Measurements from ENCODE around the gene TOP2B. TPM values are rescaled to one million over a fixed set of nuclear protein-coding genes. Genes with fewer than 3 reads are reported as not detected.

TOP2B gene
- total RNA-seq, 1 donor from 2014 or later, result 195 TPM

DNA sequence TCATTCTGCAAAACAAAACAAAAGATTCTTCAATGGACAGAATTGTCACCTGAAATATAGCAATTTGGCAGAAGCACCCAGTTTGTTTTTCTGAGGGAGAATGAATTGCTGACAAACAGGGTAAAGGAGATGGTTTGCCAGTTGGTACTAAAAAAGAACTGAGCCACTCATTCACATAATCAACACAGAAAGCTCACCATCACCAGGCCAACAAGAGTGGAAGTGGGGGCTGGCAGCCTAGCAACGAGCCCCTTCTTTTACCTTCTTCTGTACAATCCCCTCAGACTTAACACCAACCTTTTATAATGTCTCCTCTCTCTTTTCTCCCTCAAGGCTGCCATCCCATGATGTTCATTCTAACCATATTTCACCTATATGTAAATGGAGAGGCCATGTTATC is 5.9 kb downstream of the TOP2B start:
- Mint-ChIP-seq H3K27ac (ENCODE audit: unreplicated experiment) (no peak overlapping the region), H3K4me1 (ENCODE audit: unreplicated experiment) (peaks cover 34% of the 10 kb centered on the region), H3K27me3 (ENCODE audit: unreplicated experiment) (peaks cover 11% of the 10 kb centered on the region), H3K36me3 (ENCODE audit: low read depth, unreplicated experiment) (peaks cover 7% of the 10 kb centered on the region), H3K9me3 (ENCODE audit: unreplicated experiment) (no peaks in the 10 kb centered on the region), H3K4me3 (ENCODE audit: unreplicated experiment) (no peak overlapping the region)
- no peak for TF ChIP-seq CTCF (IDR thresholded peaks at IDR 0.05; ENCODE audit: unreplicated experiment)
- DNase-seq (ENCODE audit: low spot score), result no peak

DNA sequence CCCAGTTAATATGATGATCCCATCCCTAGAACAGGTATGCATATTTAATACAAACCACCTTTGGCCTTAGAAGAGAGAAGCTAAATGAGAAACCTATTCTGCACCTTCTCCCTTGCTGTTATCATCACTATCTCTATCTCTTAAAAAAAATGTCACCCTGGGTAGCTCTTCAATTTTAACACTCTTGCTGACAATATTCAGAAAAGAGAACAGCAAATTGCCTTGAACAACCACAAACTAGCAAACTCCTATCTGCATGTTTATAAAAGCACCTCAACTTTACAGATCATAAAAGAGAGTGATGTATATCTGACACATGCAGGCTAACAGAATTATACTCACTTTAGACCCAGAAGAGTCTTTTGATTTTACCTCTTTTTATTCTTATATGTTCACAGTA is 7.4 kb downstream of the TOP2B start:
- DNase-seq (ENCODE audit: low spot score), result no peak
- no peak for TF ChIP-seq CTCF (IDR thresholded peaks at IDR 0.05; ENCODE audit: unreplicated experiment)
- Mint-ChIP-seq H3K4me3 (ENCODE audit: unreplicated experiment) (no peak overlapping the region), H3K4me1 (ENCODE audit: unreplicated experiment) (peaks cover 31% of the 10 kb centered on the region), H3K27ac (ENCODE audit: unreplicated experiment) (no peak overlapping the region), H3K27me3 (ENCODE audit: unreplicated experiment) (no peaks in the 10 kb centered on the region), H3K9me3 (ENCODE audit: unreplicated experiment) (no peaks in the 10 kb centered on the region), H3K36me3 (ENCODE audit: low read depth, unreplicated experiment) (no peaks in the 10 kb centered on the region)

DNA sequence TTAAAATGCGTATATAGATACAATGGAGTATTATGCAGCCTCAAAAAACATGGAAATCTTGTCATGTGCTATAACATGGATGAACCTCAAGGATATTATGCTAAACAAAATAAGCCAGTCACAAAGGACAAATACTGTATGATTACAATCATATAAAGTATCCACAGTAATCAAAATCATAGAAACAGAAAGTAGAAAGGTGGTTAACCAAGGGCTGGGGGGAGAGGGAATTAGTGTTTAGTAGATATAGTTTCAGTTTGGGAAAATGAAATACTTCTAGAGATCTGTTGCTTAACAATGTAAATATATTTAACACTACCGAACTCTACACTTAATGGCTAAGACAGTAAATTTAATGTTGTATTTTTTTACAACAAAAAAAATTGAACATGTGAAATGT is 9.0 kb downstream of the TOP2B start:
- DNase-seq (ENCODE audit: low spot score), result no peak
- H3K9me3 Mint-ChIP-seq (ENCODE audit: unreplicated experiment), result no peaks in the 10 kb centered on the region
- H3K27ac Mint-ChIP-seq (ENCODE audit: unreplicated experiment), result no peak overlapping the region
- TF ChIP-seq CTCF (IDR thresholded peaks at IDR 0.05; ENCODE audit: unreplicated experiment), result no peak
- peaks cover 2% of the 10 kb centered on the region for H3K36me3 Mint-ChIP-seq (ENCODE audit: low read depth, unreplicated experiment)
- H3K4me3 Mint-ChIP-seq (ENCODE audit: unreplicated experiment), result no peak overlapping the region
- H3K27me3 Mint-ChIP-seq (ENCODE audit: unreplicated experiment), result no peaks in the 10 kb centered on the region
- peaks cover 23% of the 10 kb centered on the region for H3K4me1 Mint-ChIP-seq (ENCODE audit: unreplicated experiment)

GRCh38 chr3:25654576-25654975 is 10.1 kb downstream of the TOP2B start:
- DNase-seq (ENCODE audit: low spot score), result no peak
- no peak for TF ChIP-seq CTCF (IDR thresholded peaks at IDR 0.05; ENCODE audit: unreplicated experiment)
- no peak overlapping the region for H3K27ac Mint-ChIP-seq (ENCODE audit: unreplicated experiment)
- peaks cover 8% of the 10 kb centered on the region for H3K36me3 Mint-ChIP-seq (ENCODE audit: low read depth, unreplicated experiment)
- no peak overlapping the region for H3K4me3 Mint-ChIP-seq (ENCODE audit: unreplicated experiment)
- H3K9me3 Mint-ChIP-seq (ENCODE audit: unreplicated experiment), result no peaks in the 10 kb centered on the region
- no peaks in the 10 kb centered on the region for H3K27me3 Mint-ChIP-seq (ENCODE audit: unreplicated experiment)
- H3K4me1 Mint-ChIP-seq (ENCODE audit: unreplicated experiment), result peaks cover 20% of the 10 kb centered on the region

DNA sequence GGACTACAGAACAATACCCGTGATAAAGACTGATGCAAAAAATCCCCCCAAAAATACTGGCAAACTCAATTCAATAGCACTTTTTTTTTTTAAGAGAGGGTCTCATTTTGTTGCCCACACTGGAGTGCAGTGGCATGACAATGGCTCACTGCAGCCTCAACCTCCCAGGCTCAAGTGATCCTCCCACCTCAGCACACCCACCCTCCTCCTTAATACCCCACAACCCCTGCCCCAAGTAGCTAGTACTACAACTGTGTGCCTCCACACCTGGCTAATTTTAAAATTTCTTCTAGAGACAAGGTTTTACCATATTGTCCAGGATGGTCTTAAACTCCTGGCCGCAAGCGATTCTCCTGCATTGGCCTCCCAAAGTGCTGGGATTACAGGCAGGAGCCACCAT is 11.4 kb downstream of the TOP2B start:
- Mint-ChIP-seq H3K4me1 (ENCODE audit: unreplicated experiment) (peaks cover 19% of the 10 kb centered on the region), H3K36me3 (ENCODE audit: low read depth, unreplicated experiment) (peaks cover 15% of the 10 kb centered on the region), H3K4me3 (ENCODE audit: unreplicated experiment) (no peak overlapping the region), H3K27ac (ENCODE audit: unreplicated experiment) (no peak overlapping the region), H3K27me3 (ENCODE audit: unreplicated experiment) (no peaks in the 10 kb centered on the region), H3K9me3 (ENCODE audit: unreplicated experiment) (no peaks in the 10 kb centered on the region)
- DNase-seq (ENCODE audit: low spot score), result no peak
- no peak for TF ChIP-seq CTCF (IDR thresholded peaks at IDR 0.05; ENCODE audit: unreplicated experiment)
